Glutamatergic neuron (in vitro differentiated cells): Measurements from ENCODE around the gene ABI3BP. TPM values are rescaled to one million over a fixed set of nuclear protein-coding genes. Genes with fewer than 3 reads are reported as not detected.

Source experiments
- DNase-seq: peaks from one replicate; pipeline ENCODE4 v3.0.0; 2022
- H3K27ac Mint-ChIP-seq: one replicate; pipeline ENCODE4 v1.8.0; 2020; ENCODE audit warnings: mild to moderate bottlenecking, mixed read lengths, inconsistent platforms; ENCODE audit not compliant: unreplicated experiment
- H3K27me3 Mint-ChIP-seq: one replicate; pipeline ENCODE4 v1.8.0; 2020; ENCODE audit warnings: mild to moderate bottlenecking, moderate library complexity, mixed read lengths, inconsistent platforms; ENCODE audit not compliant: unreplicated experiment
- H3K36me3 Mint-ChIP-seq: one replicate; pipeline ENCODE4 v1.8.0; 2020; ENCODE audit warnings: mild to moderate bottlenecking, mixed read lengths, inconsistent platforms; ENCODE audit not compliant: unreplicated experiment
- H3K4me1 Mint-ChIP-seq: one replicate; pipeline ENCODE4 v1.8.0; 2020; ENCODE audit warnings: mild to moderate bottlenecking, low read depth, mixed read lengths, inconsistent platforms; ENCODE audit not compliant: unreplicated experiment
- H3K4me3 Mint-ChIP-seq: one replicate; pipeline ENCODE4 v1.8.0; 2020; ENCODE audit warnings: mild to moderate bottlenecking, mixed read lengths, inconsistent platforms; ENCODE audit not compliant: unreplicated experiment
- H3K9me3 Mint-ChIP-seq: one replicate; pipeline ENCODE4 v1.8.0; 2020; ENCODE audit warnings: mild to moderate bottlenecking, moderate library complexity, mixed read lengths, inconsistent platforms; ENCODE audit not compliant: unreplicated experiment
- total RNA-seq: library from RNA; stranded (reverse); fragmentation: NEBNext Ultra II Directional; extraction: Animal tissue kit (Norgen Biotek cat#: 25700); gene quantifications from one replicate; pipeline ENCODE4 v1.2.1, GENCODE V29; 2021; ENCODE audit not compliant: unreplicated experiment
- TF ChIP-seq, protein P1 (sequence below): fragments of 200-600 bp; sonication (generic); IDR thresholded peaks from one replicate; pipeline ENCODE4 v1.5.0; 2021; ENCODE audit not compliant: partially characterized antibody, unreplicated experiment

The ABI3BP gene
- total RNA-seq, 1 donor from 2014 or later, result not detected

DNA sequence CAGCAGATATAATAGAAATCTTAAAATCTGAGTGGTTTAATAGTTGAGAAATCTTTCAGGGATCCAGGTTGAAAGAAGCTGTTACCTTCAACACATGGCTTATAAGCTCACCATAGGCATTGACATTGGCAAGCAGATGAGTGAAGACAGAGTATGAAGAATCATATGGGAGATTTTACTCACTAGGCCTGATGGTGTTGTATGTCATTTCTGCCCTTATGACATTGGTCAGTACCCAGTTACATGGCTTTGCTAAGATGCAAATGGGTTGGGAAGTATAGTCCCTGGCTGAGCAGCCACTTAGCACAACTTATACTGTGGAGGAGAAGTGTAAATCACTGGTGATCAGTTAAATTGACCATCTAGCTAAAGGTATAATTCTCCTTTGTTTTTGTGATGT, 278.0 kb downstream of the ABI3BP start:
- no peak overlapping the region for H3K4me3 Mint-ChIP-seq
- no peaks in the 10 kb centered on the region for H3K27me3 Mint-ChIP-seq
- no peaks in the 10 kb centered on the region for H3K36me3 Mint-ChIP-seq
- DNase-seq, result no peak
- no peaks in the 10 kb centered on the region for H3K9me3 Mint-ChIP-seq
- H3K27ac Mint-ChIP-seq, result no peak overlapping the region
- peaks cover 15% of the 10 kb centered on the region for H3K4me1 Mint-ChIP-seq
- TF ChIP-seq, protein P1, sequence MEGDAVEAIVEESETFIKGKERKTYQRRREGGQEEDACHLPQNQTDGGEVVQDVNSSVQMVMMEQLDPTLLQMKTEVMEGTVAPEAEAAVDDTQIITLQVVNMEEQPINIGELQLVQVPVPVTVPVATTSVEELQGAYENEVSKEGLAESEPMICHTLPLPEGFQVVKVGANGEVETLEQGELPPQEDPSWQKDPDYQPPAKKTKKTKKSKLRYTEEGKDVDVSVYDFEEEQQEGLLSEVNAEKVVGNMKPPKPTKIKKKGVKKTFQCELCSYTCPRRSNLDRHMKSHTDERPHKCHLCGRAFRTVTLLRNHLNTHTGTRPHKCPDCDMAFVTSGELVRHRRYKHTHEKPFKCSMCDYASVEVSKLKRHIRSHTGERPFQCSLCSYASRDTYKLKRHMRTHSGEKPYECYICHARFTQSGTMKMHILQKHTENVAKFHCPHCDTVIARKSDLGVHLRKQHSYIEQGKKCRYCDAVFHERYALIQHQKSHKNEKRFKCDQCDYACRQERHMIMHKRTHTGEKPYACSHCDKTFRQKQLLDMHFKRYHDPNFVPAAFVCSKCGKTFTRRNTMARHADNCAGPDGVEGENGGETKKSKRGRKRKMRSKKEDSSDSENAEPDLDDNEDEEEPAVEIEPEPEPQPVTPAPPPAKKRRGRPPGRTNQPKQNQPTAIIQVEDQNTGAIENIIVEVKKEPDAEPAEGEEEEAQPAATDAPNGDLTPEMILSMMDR, result no peak

GRCh38 chr3:100710261-100710968, 282.8 kb downstream of the ABI3BP start:
- Mint-ChIP-seq H3K36me3 (peaks cover 4% of the 10 kb centered on the region), H3K27ac (peak overlapping the region; percentile 59), H3K4me1 (peaks cover 7% of the 10 kb centered on the region), H3K4me3 (peak overlapping the region; percentile 88), H3K27me3 (no peaks in the 10 kb centered on the region), H3K9me3 (peaks cover 4% of the 10 kb centered on the region)
- TF ChIP-seq, protein P1, result no peak
- peak; percentile 47 for DNase-seq

DNA sequence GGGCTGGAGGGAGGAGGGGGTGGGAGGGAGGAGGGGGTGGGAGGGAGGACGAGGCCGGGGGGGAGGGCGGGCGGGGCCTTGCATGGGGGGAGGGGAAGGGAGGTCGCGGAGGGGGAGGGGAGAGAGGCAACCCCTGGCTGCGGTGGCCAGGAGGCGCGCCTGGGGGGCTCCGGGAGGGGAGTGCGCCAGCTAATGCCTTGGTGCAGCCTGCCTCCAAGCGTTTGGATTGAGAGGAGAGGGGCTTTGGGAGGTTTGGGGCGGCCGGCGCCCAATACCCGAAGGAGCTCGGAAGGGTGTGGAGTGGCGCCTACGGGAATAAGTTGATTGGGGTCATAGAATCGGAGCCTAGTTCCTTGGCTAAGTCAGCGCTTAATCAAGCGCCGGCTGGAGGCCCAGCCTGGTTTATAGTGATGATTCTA, 283.4 kb downstream of the ABI3BP start:
- H3K9me3 Mint-ChIP-seq, result peaks cover 4% of the 10 kb centered on the region
- H3K4me3 Mint-ChIP-seq, result peak overlapping the region; percentile 88
- peaks cover 7% of the 10 kb centered on the region for H3K4me1 Mint-ChIP-seq
- TF ChIP-seq, protein P1, result no peak
- peak; percentile 68 for DNase-seq
- H3K27ac Mint-ChIP-seq, result peak overlapping the region; percentile 26
- H3K36me3 Mint-ChIP-seq, result peaks cover 4% of the 10 kb centered on the region
- H3K27me3 Mint-ChIP-seq, result no peaks in the 10 kb centered on the region

GRCh38 chr3:100708989-100709841, 284.0 kb downstream of the ABI3BP start, which contains the start of gene TFG:
Gene TFG, plus strand, starts transcription at chr3:100709494. Its CDS starts 4,192 bp downstream, at chr3:100713686.
- H3K27me3 Mint-ChIP-seq, result no peaks in the 10 kb centered on the region
- H3K4me3 Mint-ChIP-seq, result peak within 1 kb of the TSS; percentile 88
- peaks cover 4% of the 10 kb centered on the region for H3K9me3 Mint-ChIP-seq
- peaks cover 4% of the 10 kb centered on the region for H3K36me3 Mint-ChIP-seq
- TF ChIP-seq, protein P1, result no peak
- H3K27ac Mint-ChIP-seq, result peak within 1 kb of the TSS; percentile 76
- peak; percentile 97 for DNase-seq
- peaks cover 7% of the 10 kb centered on the region for H3K4me1 Mint-ChIP-seq
